Esophagus squamous epithelium (tissue), 5 donors: ENCODE results near the gene UNKL. TPM values are rescaled to one million over a fixed set of nuclear protein-coding genes. Genes with fewer than 3 reads are reported as not detected.

Experiments
- DNase-seq: peaks from one replicate; lab custom pipeline; 2025; lab: John Stamatoyannopoulos, UW
- H3K27ac ChIP-seq, 4 donors: fragments of 200-600 bp; sonication (generic); one replicate each; pipeline ENCODE4 v1.5.1; 2016 to 2019; ENCODE audit warnings: mild to moderate bottlenecking in 1 of 4
- H3K27me3 ChIP-seq, 4 donors: fragments of 200-600 bp; sonication (generic); 1 replicate in 3 of 4; 2 replicates in 1 of 4; pipeline versions ENCODE4 v1.5.1 to v1.6.0; 2017 to 2021; ENCODE audit warnings: antibody characterized with exemption in 1 of 4
- H3K36me3 ChIP-seq, 3 donors: fragments of 200-600 bp; sonication (generic); one replicate each; pipeline ENCODE4 v1.5.1; 2016 to 2019
- H3K4me1 ChIP-seq, 3 donors: fragments of 200-600 bp; sonication (generic); one replicate each; pipeline ENCODE4 v1.5.1; 2017 to 2019
- H3K4me3 ChIP-seq, 4 donors: fragments of 200-600 bp; sonication (generic); 1 replicate in 3 of 4; 2 replicates in 1 of 4; pipeline ENCODE4 v1.5.1; 2016 to 2019; ENCODE audit warnings: mild to moderate bottlenecking in 2 of 4, moderate library complexity in 1 of 4
- H3K9me3 ChIP-seq, 3 donors: fragments of 200-600 bp; sonication (generic); one replicate each; pipeline ENCODE4 v1.5.1; 2016 to 2019
- POLR2A ChIP-seq, 4 donors: fragments of 450-650 bp; IDR thresholded peaks; one replicate each; pipeline ENCODE4 v1.6.1; 2017; ENCODE audit warnings: antibody characterized with exemption in 4 of 4, mild to moderate bottlenecking in 4 of 4, moderate library complexity in 3 of 4
- WGBS, 2 donors: methylation state at CpG; one replicate each; pipeline ENCODE4 v1.1.5; 2018; 5-methylcytosine and 5-hydroxymethylcytosine counted together
- intact Hi-C: fragments of 100-400 bp; cut with DNase I; formaldehyde crosslinking; loops from one replicate; pipeline ENCODE4 v1.15.0; 2022
- total RNA-seq, 4 donors: library from RNA; depleted of rRNA; stranded (reverse); fragments of >200 nt; gene quantifications; one replicate each; pipeline ENCODE4 v1.1.0, GENCODE V29; 2016
- TF ChIP-seq, protein P1 (sequence below), 6 experiments: fragments of 450-650 bp in 4 of 6; fragments of 200-600 bp in 2 of 6; sonication (generic) in 2 of 6; IDR thresholded peaks; one replicate each; pipeline ENCODE4 v1.5.1; 2016 to 2019; ENCODE audit warnings: antibody characterized with exemption in 6 of 6, mild to moderate bottlenecking in 4 of 6, moderate library complexity in 4 of 6
- donor health status: DM: yes; HTN: yes; CAD: no.

UNKL gene
- total RNA-seq, 4 donors from 2014 or later: 5.9 to 17.2 (median 10.6) TPM

DNA sequence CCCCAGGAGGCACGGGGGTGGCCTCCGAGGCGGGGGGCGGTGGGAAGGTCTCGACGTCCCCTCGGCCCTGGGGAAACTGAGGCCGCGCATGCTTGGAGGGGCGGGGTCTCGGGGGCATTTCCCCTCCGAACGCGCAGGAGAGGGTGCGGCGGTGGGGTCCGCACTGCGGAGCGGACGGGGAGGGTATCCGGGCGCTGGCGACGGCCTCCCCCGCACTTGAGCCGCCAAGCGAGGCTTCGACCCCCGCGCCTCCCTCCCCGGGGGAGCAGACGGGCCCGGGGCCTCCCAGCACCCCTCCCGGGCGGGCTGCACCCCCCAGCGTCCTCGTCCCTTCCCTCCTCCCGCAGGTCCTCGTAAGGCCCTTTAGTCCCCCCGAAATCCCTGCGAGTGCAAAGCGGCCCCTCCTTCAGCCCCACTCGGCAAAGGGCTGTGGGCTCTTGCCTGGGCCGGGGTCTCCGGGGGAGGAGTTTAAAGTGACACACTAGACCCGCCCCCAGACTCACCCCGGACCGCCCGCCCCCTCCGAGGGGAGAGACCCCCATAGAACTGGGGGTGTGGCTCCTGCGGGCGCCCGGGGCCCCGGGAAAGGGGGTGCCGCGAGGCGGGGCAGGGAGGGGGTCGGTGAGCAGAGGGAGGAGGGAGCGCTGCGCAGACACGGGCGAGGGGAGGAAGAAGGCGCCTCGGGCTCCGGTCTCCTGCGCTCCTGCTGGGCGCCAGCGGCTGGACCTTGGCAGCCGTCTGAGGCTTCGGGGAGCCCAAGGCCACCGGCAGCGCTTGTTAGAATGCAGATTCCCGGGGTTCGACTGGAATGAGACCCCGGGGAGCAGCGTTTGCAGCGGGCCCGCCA is 80.4 kb downstream of the UNKL start:
- no peaks in the 10 kb centered on the region for H3K36me3 ChIP-seq
- WGBS, 2 donors: 0 to 3% methylated on average over 7 to 10 of the region's 78 CpGs
- no peak for DNase-seq
- TF ChIP-seq POLR2A (IDR thresholded peaks at IDR 0.05): no peak
- TF ChIP-seq, protein P1, sequence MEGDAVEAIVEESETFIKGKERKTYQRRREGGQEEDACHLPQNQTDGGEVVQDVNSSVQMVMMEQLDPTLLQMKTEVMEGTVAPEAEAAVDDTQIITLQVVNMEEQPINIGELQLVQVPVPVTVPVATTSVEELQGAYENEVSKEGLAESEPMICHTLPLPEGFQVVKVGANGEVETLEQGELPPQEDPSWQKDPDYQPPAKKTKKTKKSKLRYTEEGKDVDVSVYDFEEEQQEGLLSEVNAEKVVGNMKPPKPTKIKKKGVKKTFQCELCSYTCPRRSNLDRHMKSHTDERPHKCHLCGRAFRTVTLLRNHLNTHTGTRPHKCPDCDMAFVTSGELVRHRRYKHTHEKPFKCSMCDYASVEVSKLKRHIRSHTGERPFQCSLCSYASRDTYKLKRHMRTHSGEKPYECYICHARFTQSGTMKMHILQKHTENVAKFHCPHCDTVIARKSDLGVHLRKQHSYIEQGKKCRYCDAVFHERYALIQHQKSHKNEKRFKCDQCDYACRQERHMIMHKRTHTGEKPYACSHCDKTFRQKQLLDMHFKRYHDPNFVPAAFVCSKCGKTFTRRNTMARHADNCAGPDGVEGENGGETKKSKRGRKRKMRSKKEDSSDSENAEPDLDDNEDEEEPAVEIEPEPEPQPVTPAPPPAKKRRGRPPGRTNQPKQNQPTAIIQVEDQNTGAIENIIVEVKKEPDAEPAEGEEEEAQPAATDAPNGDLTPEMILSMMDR (IDR thresholded peaks at IDR 0.05): no peak
- intact Hi-C loops: no loop called here
- H3K4me1 ChIP-seq: peaks cover 24 to 38% (median 31%) of the 10 kb centered on the region in 3 donors
- peaks cover 18 to 89% (median 24%) of the 10 kb centered on the region in 4 donors for H3K27me3 ChIP-seq
- H3K27ac ChIP-seq: no peak overlapping the region
- peak overlapping the region; percentile 17 to 63 (median 35) for H3K4me3 ChIP-seq
- H3K9me3 ChIP-seq: peaks cover 0 to 7% (median 4%) of the 10 kb centered on the region in 3 donors

DNA sequence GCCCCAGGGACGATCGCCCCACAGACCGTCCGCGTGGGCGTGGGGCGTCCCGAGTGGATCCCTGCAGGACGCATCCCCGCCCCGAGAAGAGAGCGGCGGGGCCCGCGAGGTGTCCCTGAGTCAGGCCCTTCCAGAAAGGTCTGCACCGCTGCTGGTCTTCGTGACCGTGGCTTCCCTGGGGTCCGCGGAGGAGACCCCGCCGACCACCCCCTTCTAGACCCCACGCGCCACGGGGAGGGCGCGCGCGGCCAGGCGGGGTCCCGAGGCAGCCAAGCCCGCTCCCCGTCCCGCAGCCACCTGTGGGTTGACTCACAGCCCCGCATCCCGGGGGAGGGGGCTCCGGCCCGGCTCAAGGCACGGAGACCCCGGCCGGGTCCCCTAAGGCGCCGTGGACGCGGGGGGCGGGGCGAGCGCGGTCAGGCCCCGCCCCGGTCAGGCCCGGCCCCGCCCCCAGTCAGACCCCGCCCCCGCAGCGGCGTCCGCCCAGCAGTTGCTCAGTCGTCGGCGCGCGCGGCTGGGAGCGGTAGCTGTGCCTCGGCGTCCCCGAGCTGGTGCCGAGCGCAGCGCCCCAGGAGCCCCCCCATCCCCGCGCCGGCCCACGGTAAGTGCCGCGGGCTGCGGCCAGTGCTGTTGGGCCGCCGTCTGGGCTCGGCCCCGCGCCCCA is 81.2 kb downstream of the UNKL start, which contains the start of gene BAIAP3:
BAIAP3 (plus strand) TSS at position 497 of the 664 bp plus-strand sequence. CDS start 4,905 bp downstream, outside the sequence.
- WGBS, 2 donors: no CpG with 5 or more reads among the region's 83 CpGs
- H3K27me3 ChIP-seq: peaks cover 18 to 81% (median 24%) of the 10 kb centered on the region in 4 donors

GRCh38 chr16:1332618-1333148 is 81.8 kb downstream of the UNKL start:
- peaks cover 18 to 75% (median 24%) of the 10 kb centered on the region in 4 donors for H3K27me3 ChIP-seq
- H3K4me3 ChIP-seq: peak overlapping the region; percentile 17 to 63 (median 35)
- no peak for DNase-seq

More for the DNA sequence above, 81.2 kb downstream of the UNKL start, which contains the start of gene BAIAP3:
- intact Hi-C loops: no loop called here
- Histone ChIP-seq H3K4me1 (peaks cover 24 to 38% (median 31%) of the 10 kb centered on the region in 3 donors), H3K4me3 (peak within 1 kb of the TSS; percentile 17 to 63 (median 35)), H3K9me3 (peaks cover 0 to 7% (median 4%) of the 10 kb centered on the region in 3 donors), H3K27ac (no peak within 1 kb of the TSS), H3K36me3 (no peaks in the 10 kb centered on the region)
- TF ChIP-seq, protein P1 (IDR thresholded peaks at IDR 0.05): no peak
- TF ChIP-seq POLR2A (IDR thresholded peaks at IDR 0.05): peak in 1 of 4 donors; percentile 58
- no peak for DNase-seq

GRCh38 chr16:1331712-1332617 is 82.5 kb downstream of the UNKL start:
- H3K27ac ChIP-seq: peak overlapping the region in 2 of 4 donors; percentile 42 to 53
- peaks cover 18 to 68% (median 24%) of the 10 kb centered on the region in 4 donors for H3K27me3 ChIP-seq
- H3K9me3 ChIP-seq: peaks cover 0 to 7% (median 4%) of the 10 kb centered on the region in 3 donors
- peaks cover 0 to 3% (median 0%) of the 10 kb centered on the region in 3 donors for H3K36me3 ChIP-seq
- peak overlapping the region in 3 of 4 donors; percentile 20 to 63 (median 46) for H3K4me3 ChIP-seq
- 0 to 6% methylated on average over 5 of the region's 34 CpGs for WGBS, 2 donors
- intact Hi-C loops: no loop called here
- no peak for DNase-seq
- TF ChIP-seq POLR2A (IDR thresholded peaks at IDR 0.05): peak in 1 of 4 donors; percentile 43
- TF ChIP-seq, protein P1 (IDR thresholded peaks at IDR 0.05): no peak
- peaks cover 24 to 38% (median 31%) of the 10 kb centered on the region in 3 donors for H3K4me1 ChIP-seq

More at GRCh38 chr16:1332618-1333148, 81.8 kb downstream of the UNKL start:
- 6 to 13% methylated on average over 3 to 13 of the region's 26 CpGs for WGBS, 2 donors
- Histone ChIP-seq H3K9me3 (peaks cover 0 to 7% (median 4%) of the 10 kb centered on the region in 3 donors), H3K36me3 (no peaks in the 10 kb centered on the region), H3K27ac (no peak overlapping the region), H3K4me1 (peaks cover 24 to 38% (median 31%) of the 10 kb centered on the region in 3 donors)
- TF ChIP-seq, protein P1 (IDR thresholded peaks at IDR 0.05): no peak
- TF ChIP-seq POLR2A (IDR thresholded peaks at IDR 0.05): no peak
- intact Hi-C loops: no loop called here
